ENCODE data around the gene RASGRP1.

Gene RASGRP1

DNA sequence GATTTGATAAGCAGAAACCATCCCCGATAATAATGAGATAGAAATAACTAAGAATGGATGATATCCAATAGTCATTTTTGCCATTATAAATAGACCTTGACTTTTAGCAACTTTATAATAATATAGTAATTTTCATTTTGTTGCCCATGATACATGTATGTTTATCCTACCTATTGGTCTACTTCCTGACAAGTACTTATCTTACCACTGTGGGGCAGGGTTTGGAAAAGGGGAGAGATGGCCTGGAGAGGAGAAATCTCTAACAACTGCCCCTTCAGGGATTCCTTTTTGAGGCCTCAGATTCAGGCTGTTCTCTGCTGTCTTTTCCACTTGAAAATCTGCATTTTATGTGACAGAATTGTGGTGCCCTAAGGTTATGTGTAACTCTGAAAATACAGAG, 68.5 kb downstream of the RASGRP1 start:
- Histone ChIP-seq H3K4me1 (ENCODE audit: control insufficient read depth, low read depth, low read length) (no peaks in the 10 kb centered on the region), H3K4me3 (ENCODE audit: low read length) (no peak overlapping the region), H3K9ac (ENCODE audit: low read length) (no peak overlapping the region), H3K9me3 (ENCODE audit: control insufficient read depth, low read depth, low read length) (no peaks in the 10 kb centered on the region), H3K27me3 (ENCODE audit: control insufficient read depth, insufficient read depth, low read length) (no peaks in the 10 kb centered on the region), H3K36me3 (ENCODE audit: control insufficient read depth, low read depth, low read length) (peaks cover 3% of the 10 kb centered on the region), H3K27ac (ENCODE audit: low read length) (no peak overlapping the region)

GRCh38 chr15:38490242-38490922, 74.2 kb downstream of the RASGRP1 start:
- Histone ChIP-seq H3K4me1 (ENCODE audit: control insufficient read depth, low read depth, low read length) (no peaks in the 10 kb centered on the region), H3K27me3 (ENCODE audit: control insufficient read depth, insufficient read depth, low read length) (no peaks in the 10 kb centered on the region), H3K9ac (ENCODE audit: low read length) (no peak overlapping the region), H3K9me3 (ENCODE audit: control insufficient read depth, low read depth, low read length) (no peaks in the 10 kb centered on the region), H3K4me3 (ENCODE audit: low read length) (no peak overlapping the region), H3K27ac (ENCODE audit: low read length) (no peak overlapping the region), H3K36me3 (ENCODE audit: control insufficient read depth, low read depth, low read length) (peaks cover 3% of the 10 kb centered on the region)

GRCh38 chr15:38487378-38487777, 77.2 kb downstream of the RASGRP1 start:
- no peak overlapping the region for H3K9ac ChIP-seq (ENCODE audit: low read length)
- no peak overlapping the region for H3K27ac ChIP-seq (ENCODE audit: low read length)
- H3K36me3 ChIP-seq (ENCODE audit: control insufficient read depth, low read depth, low read length), result peaks cover 8% of the 10 kb centered on the region
- H3K4me3 ChIP-seq (ENCODE audit: low read length), result no peak overlapping the region
- H3K27me3 ChIP-seq (ENCODE audit: control insufficient read depth, insufficient read depth, low read length), result no peaks in the 10 kb centered on the region
- H3K4me1 ChIP-seq (ENCODE audit: control insufficient read depth, low read depth, low read length), result no peaks in the 10 kb centered on the region
- no peaks in the 10 kb centered on the region for H3K9me3 ChIP-seq (ENCODE audit: control insufficient read depth, low read depth, low read length)

- no peak overlapping the region for H3K9ac ChIP-seq (ENCODE audit: low read length)
- no peak overlapping the region for H3K27ac ChIP-seq (ENCODE audit: low read length)
- no peaks in the 10 kb centered on the region for H3K27me3 ChIP-seq (ENCODE audit: control insufficient read depth, insufficient read depth, low read length)
- no peaks in the 10 kb centered on the region for H3K9me3 ChIP-seq (ENCODE audit: control insufficient read depth, low read depth, low read length)
- H3K4me1 ChIP-seq (ENCODE audit: control insufficient read depth, low read depth, low read length), result no peaks in the 10 kb centered on the region
- H3K4me3 ChIP-seq (ENCODE audit: low read length), result no peak overlapping the region
- H3K36me3 ChIP-seq (ENCODE audit: control insufficient read depth, low read depth, low read length), result peaks cover 8% of the 10 kb centered on the region
These were observed 77.7 kb downstream of the RASGRP1 start for GRCh38 chr15:38486936-38487335.

GRCh38 chr15:38482572-38482971, 82.0 kb downstream of the RASGRP1 start:
- Histone ChIP-seq H3K4me1 (ENCODE audit: control insufficient read depth, low read depth, low read length) (no peaks in the 10 kb centered on the region), H3K4me3 (ENCODE audit: low read length) (no peak overlapping the region), H3K9ac (ENCODE audit: low read length) (no peak overlapping the region), H3K27ac (ENCODE audit: low read length) (no peak overlapping the region), H3K27me3 (ENCODE audit: control insufficient read depth, insufficient read depth, low read length) (no peaks in the 10 kb centered on the region), H3K36me3 (ENCODE audit: control insufficient read depth, low read depth, low read length) (peaks cover 18% of the 10 kb centered on the region), H3K9me3 (ENCODE audit: control insufficient read depth, low read depth, low read length) (no peaks in the 10 kb centered on the region)

DNA sequence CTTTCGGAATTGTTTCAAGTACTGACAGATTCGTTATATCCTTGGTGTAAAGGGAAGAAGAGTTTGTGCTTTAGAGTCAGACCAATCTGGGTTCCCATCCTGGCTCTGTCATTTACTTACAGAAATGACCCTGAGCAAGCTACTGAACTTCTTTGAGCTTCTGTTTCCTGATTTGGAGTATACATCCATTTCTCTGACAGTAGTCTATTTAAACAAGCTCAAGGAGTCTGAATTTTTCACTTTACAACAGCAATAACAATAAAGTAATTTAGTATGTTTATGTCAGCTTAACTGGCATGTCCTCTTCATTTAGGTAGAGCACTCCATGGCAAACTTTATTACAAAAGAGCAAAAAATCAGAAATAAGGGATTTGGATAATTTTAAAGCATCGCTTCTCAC, 82.9 kb downstream of the RASGRP1 start:
- Histone ChIP-seq H3K4me1 (ENCODE audit: control insufficient read depth, low read depth, low read length) (no peaks in the 10 kb centered on the region), H3K27me3 (ENCODE audit: control insufficient read depth, insufficient read depth, low read length) (no peaks in the 10 kb centered on the region), H3K4me3 (ENCODE audit: low read length) (no peak overlapping the region), H3K9ac (ENCODE audit: low read length) (no peak overlapping the region), H3K27ac (ENCODE audit: low read length) (no peak overlapping the region), H3K36me3 (ENCODE audit: control insufficient read depth, low read depth, low read length) (peaks cover 26% of the 10 kb centered on the region), H3K9me3 (ENCODE audit: control insufficient read depth, low read depth, low read length) (no peaks in the 10 kb centered on the region)

DNA sequence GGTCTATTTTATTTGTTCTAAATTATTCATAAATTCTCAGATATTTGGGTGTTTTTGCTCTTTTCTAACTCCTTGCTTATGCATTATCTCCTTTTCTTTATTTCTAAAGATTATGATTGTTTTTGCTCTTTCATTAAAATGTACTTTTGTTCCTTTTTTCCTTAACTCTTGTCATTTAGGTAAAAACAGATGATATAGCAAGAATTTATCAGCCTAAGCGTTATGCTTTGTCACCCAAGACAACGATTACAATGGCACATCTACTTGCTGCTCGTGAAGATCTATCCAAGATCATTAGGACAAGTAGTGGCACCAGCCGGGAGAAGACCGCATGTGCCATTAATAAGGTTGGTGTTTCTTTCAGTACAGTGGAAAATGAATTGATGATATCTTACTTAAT, 83.5 kb downstream of the RASGRP1 start:
- no peaks in the 10 kb centered on the region for H3K4me1 ChIP-seq (ENCODE audit: control insufficient read depth, low read depth, low read length)
- H3K27ac ChIP-seq (ENCODE audit: low read length), result no peak overlapping the region
- no peak overlapping the region for H3K9ac ChIP-seq (ENCODE audit: low read length)
- peaks cover 25% of the 10 kb centered on the region for H3K36me3 ChIP-seq (ENCODE audit: control insufficient read depth, low read depth, low read length)
- H3K9me3 ChIP-seq (ENCODE audit: control insufficient read depth, low read depth, low read length), result no peaks in the 10 kb centered on the region
- no peak overlapping the region for H3K4me3 ChIP-seq (ENCODE audit: low read length)
- no peaks in the 10 kb centered on the region for H3K27me3 ChIP-seq (ENCODE audit: control insufficient read depth, insufficient read depth, low read length)

- H3K4me1 ChIP-seq (ENCODE audit: control insufficient read depth, low read depth, low read length), result no peaks in the 10 kb centered on the region
- no peaks in the 10 kb centered on the region for H3K9me3 ChIP-seq (ENCODE audit: control insufficient read depth, low read depth, low read length)
- no peak overlapping the region for H3K9ac ChIP-seq (ENCODE audit: low read length)
- H3K27me3 ChIP-seq (ENCODE audit: control insufficient read depth, insufficient read depth, low read length), result no peaks in the 10 kb centered on the region
- H3K36me3 ChIP-seq (ENCODE audit: control insufficient read depth, low read depth, low read length), result peaks cover 38% of the 10 kb centered on the region
- H3K27ac ChIP-seq (ENCODE audit: low read length), result no peak overlapping the region
- H3K4me3 ChIP-seq (ENCODE audit: low read length), result no peak overlapping the region
These were observed 84.9 kb downstream of the RASGRP1 start for GRCh38 chr15:38479756-38480155.

GRCh38 chr15:38479266-38479665, 85.3 kb downstream of the RASGRP1 start:
- H3K9ac ChIP-seq (ENCODE audit: low read length), result no peak overlapping the region
- H3K4me1 ChIP-seq (ENCODE audit: control insufficient read depth, low read depth, low read length), result no peaks in the 10 kb centered on the region
- no peak overlapping the region for H3K4me3 ChIP-seq (ENCODE audit: low read length)
- no peaks in the 10 kb centered on the region for H3K9me3 ChIP-seq (ENCODE audit: control insufficient read depth, low read depth, low read length)
- H3K27me3 ChIP-seq (ENCODE audit: control insufficient read depth, insufficient read depth, low read length), result no peaks in the 10 kb centered on the region
- H3K36me3 ChIP-seq (ENCODE audit: control insufficient read depth, low read depth, low read length), result peaks cover 43% of the 10 kb centered on the region
- H3K27ac ChIP-seq (ENCODE audit: low read length), result no peak overlapping the region

DNA sequence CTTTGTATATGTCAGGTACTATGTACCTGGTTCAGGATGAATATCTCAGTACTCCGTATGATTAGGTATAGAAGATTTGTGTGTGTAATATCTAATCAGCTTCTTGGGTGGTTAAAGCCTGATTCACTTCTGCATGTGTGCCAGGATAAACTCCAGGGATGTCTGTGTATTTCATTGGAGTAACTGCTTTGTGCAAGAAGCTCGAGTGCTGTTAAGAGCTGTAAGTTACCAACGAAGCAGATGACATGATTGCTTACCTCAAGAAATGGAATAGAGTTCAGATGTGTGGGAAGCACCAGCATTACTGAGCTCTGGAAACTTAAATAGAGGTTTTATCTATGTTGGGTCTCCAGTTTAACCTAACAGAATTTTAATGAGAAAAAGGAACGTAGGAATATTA, 87.0 kb downstream of the RASGRP1 start:
- Histone ChIP-seq H3K9ac (ENCODE audit: low read length) (no peak overlapping the region), H3K27ac (ENCODE audit: low read length) (no peak overlapping the region), H3K36me3 (ENCODE audit: control insufficient read depth, low read depth, low read length) (peaks cover 44% of the 10 kb centered on the region)

GRCh38 chr15:38476120-38476519, 88.5 kb downstream of the RASGRP1 start:
- H3K27me3 ChIP-seq (ENCODE audit: control insufficient read depth, insufficient read depth, low read length), result no peaks in the 10 kb centered on the region
- no peaks in the 10 kb centered on the region for H3K4me1 ChIP-seq (ENCODE audit: control insufficient read depth, low read depth, low read length)
- H3K9ac ChIP-seq (ENCODE audit: low read length), result no peak overlapping the region
- no peaks in the 10 kb centered on the region for H3K9me3 ChIP-seq (ENCODE audit: control insufficient read depth, low read depth, low read length)
- H3K27ac ChIP-seq (ENCODE audit: low read length), result no peak overlapping the region
- H3K36me3 ChIP-seq (ENCODE audit: control insufficient read depth, low read depth, low read length), result peaks cover 48% of the 10 kb centered on the region
- no peak overlapping the region for H3K4me3 ChIP-seq (ENCODE audit: low read length)

More for the DNA sequence above, 87.0 kb downstream of the RASGRP1 start:
- Histone ChIP-seq H3K4me1 (ENCODE audit: control insufficient read depth, low read depth, low read length) (no peaks in the 10 kb centered on the region), H3K9me3 (ENCODE audit: control insufficient read depth, low read depth, low read length) (no peaks in the 10 kb centered on the region), H3K4me3 (ENCODE audit: low read length) (no peak overlapping the region), H3K27me3 (ENCODE audit: control insufficient read depth, insufficient read depth, low read length) (no peaks in the 10 kb centered on the region)

- no peak overlapping the region for H3K9ac ChIP-seq (ENCODE audit: low read length)
- H3K4me3 ChIP-seq (ENCODE audit: low read length), result no peak overlapping the region
- no peaks in the 10 kb centered on the region for H3K27me3 ChIP-seq (ENCODE audit: control insufficient read depth, insufficient read depth, low read length)
- no peaks in the 10 kb centered on the region for H3K4me1 ChIP-seq (ENCODE audit: control insufficient read depth, low read depth, low read length)
- H3K27ac ChIP-seq (ENCODE audit: low read length), result no peak overlapping the region
- H3K36me3 ChIP-seq (ENCODE audit: control insufficient read depth, low read depth, low read length), result peaks cover 54% of the 10 kb centered on the region
- H3K9me3 ChIP-seq (ENCODE audit: control insufficient read depth, low read depth, low read length), result no peaks in the 10 kb centered on the region
These were observed 89.3 kb downstream of the RASGRP1 start for GRCh38 chr15:38475361-38475760.

All from iPS-18a (cell line).